Astrocyte (in vitro differentiated cells and primary cell): ENCODE results near the gene PAH.

Experiments
- CTCF ChIP-seq: IDR thresholded peaks from 2 replicates; pipeline ENCODE4 v1.5.1; 2011; ENCODE audit warnings: low read depth, mild to moderate bottlenecking, inconsistent platforms, low read length, moderate library complexity; ENCODE audit not compliant: insufficient read depth
- EZH2 ChIP-seq: IDR thresholded peaks from 2 replicates; pipeline ENCODE4 v1.6.1; 2012; ENCODE audit warnings: mild to moderate bottlenecking, low read length, inconsistent platforms; ENCODE audit not compliant: insufficient read depth

GRCh38 chr12:102939670-102940222 is 22.7 kb upstream of the PAH start:
- TF ChIP-seq CTCF (no peak), EZH2 (no peak)
